ENCODE data around the gene MAP3K4.

MAP3K4 gene

DNA sequence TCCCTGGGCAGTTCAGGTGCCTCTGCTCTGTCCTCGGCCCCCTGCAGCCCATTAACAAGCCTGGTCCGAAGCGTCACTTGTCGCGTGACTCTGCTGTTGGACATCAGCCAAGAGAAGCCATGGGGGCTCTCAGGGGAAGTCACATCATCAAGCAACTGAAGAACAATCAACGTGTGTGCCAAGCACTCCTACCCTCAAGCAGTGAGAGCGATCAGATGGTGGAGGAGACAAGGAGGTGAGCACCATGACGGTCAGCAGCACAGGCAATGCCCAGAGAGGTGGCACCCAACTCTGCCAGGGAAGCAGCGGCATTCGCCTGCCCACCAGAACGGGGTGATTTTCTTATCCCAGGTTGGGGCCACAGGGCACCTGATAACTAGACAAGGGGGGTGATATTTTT lies 149.6 kb downstream of the MAP3K4 start:
- TF ChIP-seq, protein P1, sequence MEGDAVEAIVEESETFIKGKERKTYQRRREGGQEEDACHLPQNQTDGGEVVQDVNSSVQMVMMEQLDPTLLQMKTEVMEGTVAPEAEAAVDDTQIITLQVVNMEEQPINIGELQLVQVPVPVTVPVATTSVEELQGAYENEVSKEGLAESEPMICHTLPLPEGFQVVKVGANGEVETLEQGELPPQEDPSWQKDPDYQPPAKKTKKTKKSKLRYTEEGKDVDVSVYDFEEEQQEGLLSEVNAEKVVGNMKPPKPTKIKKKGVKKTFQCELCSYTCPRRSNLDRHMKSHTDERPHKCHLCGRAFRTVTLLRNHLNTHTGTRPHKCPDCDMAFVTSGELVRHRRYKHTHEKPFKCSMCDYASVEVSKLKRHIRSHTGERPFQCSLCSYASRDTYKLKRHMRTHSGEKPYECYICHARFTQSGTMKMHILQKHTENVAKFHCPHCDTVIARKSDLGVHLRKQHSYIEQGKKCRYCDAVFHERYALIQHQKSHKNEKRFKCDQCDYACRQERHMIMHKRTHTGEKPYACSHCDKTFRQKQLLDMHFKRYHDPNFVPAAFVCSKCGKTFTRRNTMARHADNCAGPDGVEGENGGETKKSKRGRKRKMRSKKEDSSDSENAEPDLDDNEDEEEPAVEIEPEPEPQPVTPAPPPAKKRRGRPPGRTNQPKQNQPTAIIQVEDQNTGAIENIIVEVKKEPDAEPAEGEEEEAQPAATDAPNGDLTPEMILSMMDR (conservative IDR thresholded peaks at IDR 0.05; ENCODE audit: low read length) = no peak
- TF ChIP-seq EZH2phosphoT487 (IDR thresholded peaks at IDR 0.05; ENCODE audit: borderline replicate concordance) = no peak
- no peaks in the 10 kb centered on the region for H3K36me3 ChIP-seq (ENCODE audit: insufficient read depth, low read length)
- H2AFZ ChIP-seq (ENCODE audit: low read length) = no peak overlapping the region
- H4K20me1 ChIP-seq (ENCODE audit: insufficient read depth, low read length, poor library complexity, severe bottlenecking) = no peaks in the 10 kb centered on the region
- H3K4me3 ChIP-seq (ENCODE audit: low read length, poor library complexity, severe bottlenecking) = no peak overlapping the region
- no peaks in the 10 kb centered on the region for H3K4me1 ChIP-seq (ENCODE audit: insufficient read depth, low read length, poor library complexity, severe bottlenecking)
- H3K27me3 ChIP-seq (ENCODE audit: insufficient read depth, low read length, poor library complexity, severe bottlenecking) = no peaks in the 10 kb centered on the region
- H3K79me2 ChIP-seq (ENCODE audit: insufficient read depth, low read length) = no peaks in the 10 kb centered on the region
- H3K9me2 ChIP-seq (replicated peaks; ENCODE audit: low read depth, low read length) = no peaks in the 10 kb centered on the region
- no peaks in the 10 kb centered on the region for H3F3A ChIP-seq (ENCODE audit: low read depth)
- H3K4me2 ChIP-seq (ENCODE audit: low read depth, low read length, poor library complexity, severe bottlenecking) = no peak overlapping the region
- no peak overlapping the region for H3K9ac ChIP-seq (ENCODE audit: low read depth, low read length, poor library complexity, severe bottlenecking)
- no peaks in the 10 kb centered on the region for H3K9me3 ChIP-seq (ENCODE audit: insufficient read depth, low read depth, low read length)

DNA sequence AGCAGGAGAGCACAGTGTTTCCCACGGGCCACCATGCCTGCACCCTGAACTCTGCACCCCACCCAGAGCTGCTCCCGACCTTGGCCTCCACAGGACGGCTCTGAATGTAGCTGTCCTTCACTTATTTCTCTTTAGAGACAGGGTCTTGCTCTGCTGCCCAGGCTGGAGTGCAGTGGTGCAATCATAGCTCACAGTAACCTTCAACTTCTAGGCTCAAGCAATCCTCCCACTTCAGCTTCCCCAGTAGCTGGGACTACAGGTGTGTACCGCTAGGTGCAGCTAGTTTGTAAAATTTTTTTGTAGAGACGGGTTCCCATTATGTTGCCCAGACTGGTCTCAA lies 151.4 kb downstream of the MAP3K4 start:
- no peak for TF ChIP-seq EZH2phosphoT487 (IDR thresholded peaks at IDR 0.05; ENCODE audit: borderline replicate concordance)
- TF ChIP-seq, protein P1 (conservative IDR thresholded peaks at IDR 0.05; ENCODE audit: low read length) = no peak
- H3K4me1 ChIP-seq (ENCODE audit: insufficient read depth, low read length, poor library complexity, severe bottlenecking) = no peaks in the 10 kb centered on the region
- no peak overlapping the region for H2AFZ ChIP-seq (ENCODE audit: low read length)
- no peaks in the 10 kb centered on the region for H3K27me3 ChIP-seq (ENCODE audit: insufficient read depth, low read length, poor library complexity, severe bottlenecking)
- no peaks in the 10 kb centered on the region for H3K9me3 ChIP-seq (ENCODE audit: insufficient read depth, low read depth, low read length)
- no peak overlapping the region for H3K4me3 ChIP-seq (ENCODE audit: low read length, poor library complexity, severe bottlenecking)
- H3K36me3 ChIP-seq (ENCODE audit: insufficient read depth, low read length) = no peaks in the 10 kb centered on the region
- H3K9me2 ChIP-seq (replicated peaks; ENCODE audit: low read depth, low read length) = no peaks in the 10 kb centered on the region
- H3K4me2 ChIP-seq (ENCODE audit: low read depth, low read length, poor library complexity, severe bottlenecking) = no peak overlapping the region
- no peaks in the 10 kb centered on the region for H3K79me2 ChIP-seq (ENCODE audit: insufficient read depth, low read length)
- no peak overlapping the region for H3K9ac ChIP-seq (ENCODE audit: low read depth, low read length, poor library complexity, severe bottlenecking)
- no peaks in the 10 kb centered on the region for H4K20me1 ChIP-seq (ENCODE audit: insufficient read depth, low read length, poor library complexity, severe bottlenecking)
- no peaks in the 10 kb centered on the region for H3F3A ChIP-seq (ENCODE audit: low read depth)

DNA sequence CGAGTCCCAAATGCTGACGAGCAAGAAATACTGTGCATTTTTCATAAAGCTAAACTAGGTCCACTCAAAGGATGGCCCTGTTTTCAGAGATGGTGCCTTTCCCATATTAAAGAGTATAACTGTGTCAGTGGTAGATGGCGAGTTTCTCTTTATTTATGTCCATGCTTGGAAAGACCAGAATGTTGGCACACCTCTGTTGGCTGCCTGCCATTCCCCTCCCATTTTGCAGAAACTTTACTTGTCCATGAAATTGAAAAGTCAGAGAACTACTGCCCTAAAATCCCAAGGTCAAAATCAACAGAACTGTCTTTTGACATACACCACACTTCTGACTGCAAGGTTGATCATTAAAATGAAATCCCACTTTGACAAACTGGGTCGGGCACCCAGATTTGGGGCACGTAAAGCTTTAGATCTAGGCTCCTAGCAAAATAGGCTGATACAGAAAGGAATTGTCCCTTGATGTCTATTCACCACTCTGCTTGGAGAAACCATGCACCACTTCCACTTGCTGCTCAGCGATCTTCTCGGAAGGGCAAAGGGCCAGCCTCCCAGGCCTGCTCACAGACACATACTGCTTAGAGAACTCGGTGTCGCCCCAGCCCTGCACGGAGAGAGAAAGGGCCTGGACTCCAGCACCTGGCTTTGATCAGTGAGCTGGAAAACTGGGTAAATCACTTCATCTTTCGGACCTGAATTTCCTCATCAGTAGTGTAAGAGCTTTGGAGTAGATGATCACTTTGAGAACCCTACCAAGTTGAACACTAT lies 152.3 kb downstream of the MAP3K4 start:
- Histone ChIP-seq H4K20me1 (ENCODE audit: insufficient read depth, low read length, poor library complexity, severe bottlenecking) (no peaks in the 10 kb centered on the region), H3K27me3 (ENCODE audit: insufficient read depth, low read length, poor library complexity, severe bottlenecking) (no peaks in the 10 kb centered on the region), H3K4me1 (ENCODE audit: insufficient read depth, low read length, poor library complexity, severe bottlenecking) (no peaks in the 10 kb centered on the region), H3F3A (ENCODE audit: low read depth) (no peaks in the 10 kb centered on the region), H3K4me2 (ENCODE audit: low read depth, low read length, poor library complexity, severe bottlenecking) (no peak overlapping the region), H3K79me2 (ENCODE audit: insufficient read depth, low read length) (no peaks in the 10 kb centered on the region), H2AFZ (ENCODE audit: low read length) (no peak overlapping the region), H3K4me3 (ENCODE audit: low read length, poor library complexity, severe bottlenecking) (no peak overlapping the region), H3K36me3 (ENCODE audit: insufficient read depth, low read length) (no peaks in the 10 kb centered on the region), H3K9me3 (ENCODE audit: insufficient read depth, low read depth, low read length) (no peaks in the 10 kb centered on the region), H3K9me2 (replicated peaks; ENCODE audit: low read depth, low read length) (no peaks in the 10 kb centered on the region), H3K9ac (ENCODE audit: low read depth, low read length, poor library complexity, severe bottlenecking) (no peak overlapping the region)
- no peak for TF ChIP-seq EZH2phosphoT487 (IDR thresholded peaks at IDR 0.05; ENCODE audit: borderline replicate concordance)
- TF ChIP-seq, protein P1 (conservative IDR thresholded peaks at IDR 0.05; ENCODE audit: low read length) = no peak
